ENCODE data around the gene ACAD10.
"Not testable (repeated sequence)": the region's sequence is repeated elsewhere in the genome, so short reads cannot be mapped to it uniquely, and the experiment has no call there.

Gene ACAD10

GRCh38 chr12:111687952-111688351 is 2.1 kb downstream of the ACAD10 start:
- DNase-seq: no peak

- DNase-seq: no peak
Measured at GRCh38 chr12:111691262-111691661, 5.4 kb downstream of the ACAD10 start.

GRCh38 chr12:111692575-111693210 is 6.8 kb downstream of the ACAD10 start:
- no peak for DNase-seq

GRCh38 chr12:111693818-111694217 is 8.0 kb downstream of the ACAD10 start:
- DNase-seq: no peak

- no peak for DNase-seq
Measured at GRCh38 chr12:111699962-111700361, 14.1 kb downstream of the ACAD10 start.

GRCh38 chr12:111705672-111706071 is 19.8 kb downstream of the ACAD10 start:
- DNase-seq: no peak

GRCh38 chr12:111706145-111706544 is 20.3 kb downstream of the ACAD10 start:
- DNase-seq: no peak

- DNase-seq: no peak
Measured at GRCh38 chr12:111715279-111715678, 29.4 kb downstream of the ACAD10 start.

- not testable (repeated sequence) for DNase-seq
Measured at GRCh38 chr12:111719316-111719715, 33.5 kb downstream of the ACAD10 start.

- no peak for DNase-seq
Measured at GRCh38 chr12:111720457-111720856, 34.6 kb downstream of the ACAD10 start.

GRCh38 chr12:111723646-111724360 is 38.0 kb downstream of the ACAD10 start:
- not testable (repeated sequence) for DNase-seq

- no peak for DNase-seq
Measured at GRCh38 chr12:111728795-111729194, 42.9 kb downstream of the ACAD10 start.

GRCh38 chr12:111730420-111730819 is 44.6 kb downstream of the ACAD10 start:
- DNase-seq: no peak

GRCh38 chr12:111732786-111733185 is 46.9 kb downstream of the ACAD10 start:
- DNase-seq: no peak

- no peak for DNase-seq
Measured at GRCh38 chr12:111733340-111733915, 47.6 kb downstream of the ACAD10 start.

GRCh38 chr12:111739524-111739923 is 53.7 kb downstream of the ACAD10 start:
- not testable (repeated sequence) for DNase-seq

- DNase-seq: no peak
Measured at GRCh38 chr12:111741235-111741812, 55.5 kb downstream of the ACAD10 start.

GRCh38 chr12:111745211-111745610 is 59.4 kb downstream of the ACAD10 start:
- DNase-seq: no peak

GRCh38 chr12:111747333-111747732 is 61.5 kb downstream of the ACAD10 start:
- DNase-seq: no peak

- DNase-seq: no peak
Measured at GRCh38 chr12:111748151-111748672, 62.4 kb downstream of the ACAD10 start.

- DNase-seq: no peak
Measured at GRCh38 chr12:111748867-111749266, 63.0 kb downstream of the ACAD10 start.

- no peak for DNase-seq
Measured at GRCh38 chr12:111749391-111749790, 63.5 kb downstream of the ACAD10 start.

GRCh38 chr12:111753144-111753881 is 67.5 kb downstream of the ACAD10 start:
- no peak for DNase-seq

Data from NCI-H187 (cell line).